HG03469 (cell line): ENCODE results near the gene TMPO.
"Not testable (repeated sequence)": the region's sequence is repeated elsewhere in the genome, so short reads cannot be mapped to it uniquely, and the experiment has no call there.

Experiments
- ATAC-seq: cut with Tn5 transposase; IDR thresholded peaks from one replicate; pipeline ENCODE4 v1.9.1; 2021; ENCODE audit warnings: mild to moderate bottlenecking, moderate library complexity, moderate number of reproducible peaks; ENCODE audit not compliant: unreplicated experiment

The TMPO gene

DNA sequence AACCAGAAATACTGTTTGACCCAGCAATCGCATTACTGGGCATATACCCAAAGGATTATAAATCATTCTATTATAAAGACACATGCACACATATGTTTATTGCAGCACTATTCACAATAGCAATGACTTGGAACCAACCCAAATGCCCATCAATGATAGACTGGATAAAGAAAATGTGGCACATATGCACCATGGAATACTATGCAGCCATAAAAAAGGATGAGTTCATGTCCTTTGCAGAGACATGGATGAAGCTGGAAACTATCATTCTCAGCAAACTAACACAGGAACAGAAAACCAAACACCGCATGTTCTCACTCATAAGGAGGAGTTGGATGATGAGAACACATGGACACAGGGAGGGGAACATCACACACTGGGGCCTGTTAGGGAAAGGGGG, 61.4 kb downstream of the TMPO start:
- not testable (repeated sequence) for ATAC-seq

DNA sequence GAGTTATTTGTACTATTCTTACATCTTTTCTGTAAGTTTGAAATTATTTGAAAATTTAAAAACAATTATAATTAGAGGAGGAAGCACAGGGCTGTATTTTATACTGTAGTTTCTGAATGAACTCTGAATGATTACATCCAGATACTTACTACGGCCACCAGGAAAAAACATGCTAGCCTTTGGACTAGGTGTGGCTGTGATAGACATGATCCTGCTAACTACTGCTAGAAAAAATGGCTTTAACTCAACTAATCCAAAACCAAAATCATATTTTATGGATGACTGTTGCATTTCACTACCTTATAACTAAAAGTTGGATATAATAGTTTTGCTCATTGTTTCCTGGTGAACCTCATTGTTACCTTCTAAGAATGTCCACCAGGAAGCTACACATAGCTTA, 63.0 kb downstream of the TMPO start:
- no peak for ATAC-seq

DNA sequence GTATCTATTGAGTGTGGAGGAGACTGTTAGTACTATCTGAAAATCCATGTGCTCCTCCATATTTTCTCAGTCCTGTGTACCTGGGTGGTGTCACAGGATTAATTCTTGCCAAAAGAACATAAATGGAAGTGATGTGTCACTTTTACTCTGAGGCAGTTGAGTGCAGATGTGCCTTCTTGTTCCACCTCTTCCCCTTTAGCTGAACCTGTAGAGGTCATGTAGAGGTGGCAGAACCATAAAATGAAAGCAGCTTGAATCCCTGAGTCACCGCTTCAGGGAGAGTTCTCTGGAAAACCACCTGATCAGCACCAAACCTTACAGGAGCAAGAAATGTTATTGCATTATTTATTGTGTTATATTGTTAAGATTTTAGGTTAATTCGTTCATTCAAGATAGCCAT, 63.4 kb downstream of the TMPO start:
- ATAC-seq, result no peak

DNA sequence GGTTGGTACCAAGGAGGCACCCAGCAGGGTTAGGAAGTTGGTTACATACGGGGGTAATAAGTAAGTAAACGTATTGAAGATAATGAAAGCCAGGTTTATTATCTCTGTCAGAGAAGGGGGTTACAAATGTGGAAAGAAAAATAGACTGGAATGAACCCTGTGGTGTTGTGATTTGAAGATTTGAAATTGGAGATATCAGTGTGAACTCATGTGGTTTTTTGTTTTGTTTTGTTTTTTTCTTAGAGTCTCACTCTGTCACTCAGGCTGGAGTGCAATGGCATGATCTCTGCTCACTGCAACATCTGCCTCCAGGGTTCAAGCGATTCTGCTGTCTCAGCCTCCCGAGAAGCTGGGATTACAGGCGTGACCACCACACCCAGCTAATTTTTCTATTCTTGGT, 64.0 kb downstream of the TMPO start:
- ATAC-seq, result no peak

DNA sequence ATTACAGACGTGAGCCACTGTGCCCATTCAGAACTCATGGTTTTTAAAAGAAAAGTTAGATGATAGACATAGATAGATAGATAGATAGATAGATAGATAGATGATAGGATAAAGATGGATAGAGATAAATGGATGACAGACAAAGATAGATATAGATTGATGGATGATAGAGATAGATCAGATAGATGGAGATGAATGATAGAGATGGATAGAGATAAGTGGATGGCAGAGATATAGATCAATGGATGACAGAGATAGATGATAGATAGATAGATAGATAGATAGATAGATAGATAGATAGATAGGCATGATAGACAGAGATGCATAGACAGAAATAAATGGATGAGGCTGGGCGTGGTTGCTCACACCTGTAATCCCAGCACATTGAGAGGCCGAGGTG, 64.4 kb downstream of the TMPO start:
- no peak for ATAC-seq

DNA sequence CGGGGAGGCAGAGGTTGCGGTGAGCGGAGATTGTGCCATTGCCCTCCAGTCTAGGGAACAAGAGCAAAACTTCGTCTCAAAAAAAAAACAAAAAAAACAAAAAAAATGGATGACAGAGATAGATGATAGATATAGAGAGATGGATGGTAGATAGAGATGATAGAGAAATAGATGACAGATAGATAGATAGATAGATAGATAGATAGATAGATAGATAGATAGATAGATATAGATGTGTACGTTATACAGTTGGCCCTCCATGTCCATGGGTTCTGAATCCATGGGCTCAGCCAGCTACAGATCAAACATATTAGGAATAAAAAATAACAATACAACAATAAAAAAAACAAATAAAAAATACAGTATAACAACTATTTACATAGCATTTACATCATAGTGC, 65.3 kb downstream of the TMPO start:
- ATAC-seq, result no peak

DNA sequence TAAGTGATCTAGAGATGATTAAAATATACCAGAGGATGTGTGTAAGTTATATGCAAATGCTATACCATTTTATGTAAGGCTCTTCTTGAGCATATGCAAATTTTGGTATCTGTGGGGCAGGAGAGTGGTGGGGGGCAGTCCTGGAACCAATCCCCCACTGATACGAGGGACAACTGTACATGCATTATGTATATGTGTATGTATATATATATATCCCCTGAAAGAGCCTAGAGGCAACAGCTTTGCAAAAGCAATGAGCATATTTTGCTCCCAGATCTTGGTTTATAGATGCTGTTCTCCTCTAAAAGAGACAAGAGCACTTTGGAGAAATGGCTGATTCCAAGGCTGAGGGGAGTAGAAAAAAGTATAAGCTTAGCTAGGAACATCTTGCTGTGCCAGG, 65.7 kb downstream of the TMPO start:
- no peak for ATAC-seq

DNA sequence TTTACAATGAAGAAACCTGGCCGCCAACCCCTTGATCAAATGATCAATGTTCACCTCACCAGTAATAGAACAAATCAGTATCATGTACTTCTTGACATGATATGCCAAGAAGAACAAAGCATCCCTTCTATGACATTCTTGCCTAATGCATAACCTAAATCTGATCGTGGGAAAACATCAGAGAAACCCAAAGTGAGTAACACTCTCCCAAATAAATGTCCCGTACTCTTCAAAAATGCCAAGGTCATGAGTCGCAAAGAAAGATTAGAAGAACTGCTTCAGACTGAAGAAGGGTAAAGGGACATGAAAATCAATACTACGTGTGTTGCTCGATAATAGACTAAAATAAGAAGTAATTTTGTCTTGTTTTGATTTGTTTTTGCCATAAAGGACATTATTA, 66.7 kb downstream of the TMPO start:
- ATAC-seq, result no peak

DNA sequence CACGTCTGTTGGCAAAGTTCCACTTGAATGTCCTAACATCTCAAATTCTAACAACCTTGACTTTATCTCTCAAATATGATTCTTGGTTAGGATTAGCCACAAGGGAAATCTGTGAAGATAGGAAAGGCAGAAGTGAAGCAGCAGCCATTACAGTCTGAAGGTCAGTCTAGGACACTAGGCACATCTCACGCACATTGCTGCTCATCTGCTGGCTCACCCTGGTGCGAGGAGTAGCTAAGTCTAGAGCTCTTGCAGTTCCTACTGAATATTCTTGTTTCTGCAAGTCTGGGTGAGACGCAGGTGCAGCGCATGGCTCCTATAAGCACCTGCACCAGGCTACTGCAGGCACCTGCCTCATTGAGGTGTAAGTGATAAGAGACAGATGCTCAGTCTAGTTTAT, 71.7 kb downstream of the TMPO start:
- no peak for ATAC-seq

DNA sequence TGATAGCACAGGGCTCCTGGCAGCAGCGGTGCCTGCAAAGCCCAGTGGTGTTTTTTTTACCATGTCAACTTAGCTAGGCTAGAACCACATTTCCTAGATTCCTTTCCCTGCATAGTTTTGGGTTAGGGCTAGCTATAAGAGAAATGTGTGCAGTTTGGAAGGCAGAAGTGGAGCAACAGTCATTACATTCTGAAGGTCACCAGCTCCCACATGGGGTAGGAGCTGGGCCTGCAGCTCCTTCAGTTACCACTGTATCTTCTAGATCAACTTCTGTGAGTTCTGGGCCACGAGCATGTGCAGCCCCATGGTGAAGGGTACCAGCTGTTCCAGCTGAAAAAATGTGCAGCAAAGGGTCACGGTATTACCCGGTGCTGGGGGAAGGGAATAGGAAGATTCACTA, 75.8 kb downstream of the TMPO start:
- no peak for ATAC-seq

DNA sequence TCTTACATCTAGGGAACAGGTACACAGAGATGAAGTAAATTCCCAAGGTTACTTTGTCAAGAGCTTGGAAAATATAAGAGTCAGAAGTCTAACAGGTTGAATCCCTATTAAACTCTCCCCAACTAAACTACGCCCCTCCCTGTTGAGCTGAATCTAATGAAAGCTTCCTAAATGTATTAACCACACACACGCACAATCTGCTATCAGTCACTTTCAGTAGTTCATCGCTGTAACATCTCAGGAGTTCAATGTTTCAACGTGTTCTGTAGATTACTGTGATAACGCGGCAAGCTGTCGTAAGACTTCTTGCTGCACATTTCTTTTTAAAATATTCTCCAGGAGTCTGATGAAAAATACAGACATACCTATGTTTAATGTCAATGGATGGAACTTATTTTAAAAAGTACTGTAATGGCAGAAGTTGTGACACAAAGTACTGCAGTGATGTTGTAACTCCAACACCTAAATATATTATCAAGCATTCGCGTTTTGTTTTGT, 77.5 kb downstream of the TMPO start:
- no peak for ATAC-seq

DNA sequence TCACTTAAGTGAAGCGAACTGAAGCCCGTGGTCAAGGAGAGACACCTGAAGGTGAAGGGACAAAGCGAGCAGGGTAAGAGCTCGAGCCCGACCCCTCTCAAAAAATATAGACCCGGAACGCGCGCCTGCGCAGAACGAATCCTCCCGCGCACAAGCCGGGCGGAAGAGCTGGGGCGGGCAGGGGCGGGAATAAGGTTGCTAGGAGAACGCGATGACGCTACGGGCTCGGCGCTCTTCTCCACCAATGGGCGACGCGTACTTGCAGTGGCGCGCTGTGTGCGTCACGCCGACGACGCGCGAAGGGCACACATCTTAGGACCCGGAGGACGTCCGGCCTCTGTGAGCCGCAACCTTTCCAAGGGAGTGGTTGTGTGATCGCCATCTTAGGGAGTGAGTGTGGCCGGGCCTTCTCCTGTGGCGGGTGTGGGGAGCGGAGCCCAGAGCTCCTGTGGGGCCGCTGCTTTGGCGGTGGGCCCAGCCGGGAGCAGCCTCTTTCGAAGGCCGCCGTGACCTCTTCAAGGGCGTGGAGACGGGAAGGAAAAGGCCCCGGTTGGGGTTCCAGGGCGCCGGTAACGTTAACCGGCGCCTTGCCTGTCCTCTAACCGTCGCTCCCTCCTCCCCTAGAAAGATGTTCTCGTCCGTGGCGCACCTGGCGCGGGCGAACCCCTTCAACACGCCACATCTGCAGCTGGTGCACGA, 78.1 kb downstream of the TMPO start, which contains the start of gene SLC25A3:
Gene SLC25A3, plus strand, starts transcription at position 336 of the 699 bp plus-strand sequence. Its CDS starts 293 bp downstream, at position 629.
- peak; percentile 99 for ATAC-seq

DNA sequence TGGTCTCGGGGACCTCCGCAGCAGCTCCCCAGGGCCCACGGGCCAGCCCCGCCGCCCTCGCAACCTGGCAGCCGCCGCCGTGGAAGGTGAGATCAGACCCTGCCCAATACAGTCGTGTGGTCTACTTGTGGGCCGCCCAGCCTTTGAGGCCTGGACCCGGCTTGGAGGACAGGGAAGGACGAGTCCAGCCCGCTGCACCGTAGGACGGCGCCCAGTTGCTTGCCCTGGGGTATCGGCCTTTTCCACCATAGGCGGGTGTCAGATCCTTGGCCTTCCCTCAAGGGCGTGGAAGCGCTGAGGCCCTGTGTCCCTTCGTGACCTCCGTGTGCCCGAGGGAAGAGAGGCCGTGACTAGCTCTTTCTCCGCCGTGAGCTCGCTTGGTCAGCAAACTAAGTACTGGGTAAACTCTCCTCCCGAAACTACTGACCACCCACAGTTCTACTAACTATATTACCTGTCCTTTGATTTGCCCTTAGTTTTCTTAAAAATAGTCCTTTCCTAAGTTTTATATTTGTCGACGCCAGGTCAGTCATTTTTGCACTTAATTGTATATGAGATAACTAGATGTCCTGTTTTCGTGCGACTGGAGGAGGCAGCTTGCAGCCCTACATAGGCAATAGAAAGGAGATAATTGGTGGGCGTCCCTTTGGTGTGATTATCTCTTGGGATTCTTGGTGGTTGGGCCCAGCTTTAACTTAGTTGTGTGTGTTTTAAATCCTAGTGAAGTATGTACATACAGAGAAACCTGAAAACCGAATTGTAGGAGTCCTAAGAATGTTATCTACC, 78.9 kb downstream of the TMPO start:
- ATAC-seq, result no peak

DNA sequence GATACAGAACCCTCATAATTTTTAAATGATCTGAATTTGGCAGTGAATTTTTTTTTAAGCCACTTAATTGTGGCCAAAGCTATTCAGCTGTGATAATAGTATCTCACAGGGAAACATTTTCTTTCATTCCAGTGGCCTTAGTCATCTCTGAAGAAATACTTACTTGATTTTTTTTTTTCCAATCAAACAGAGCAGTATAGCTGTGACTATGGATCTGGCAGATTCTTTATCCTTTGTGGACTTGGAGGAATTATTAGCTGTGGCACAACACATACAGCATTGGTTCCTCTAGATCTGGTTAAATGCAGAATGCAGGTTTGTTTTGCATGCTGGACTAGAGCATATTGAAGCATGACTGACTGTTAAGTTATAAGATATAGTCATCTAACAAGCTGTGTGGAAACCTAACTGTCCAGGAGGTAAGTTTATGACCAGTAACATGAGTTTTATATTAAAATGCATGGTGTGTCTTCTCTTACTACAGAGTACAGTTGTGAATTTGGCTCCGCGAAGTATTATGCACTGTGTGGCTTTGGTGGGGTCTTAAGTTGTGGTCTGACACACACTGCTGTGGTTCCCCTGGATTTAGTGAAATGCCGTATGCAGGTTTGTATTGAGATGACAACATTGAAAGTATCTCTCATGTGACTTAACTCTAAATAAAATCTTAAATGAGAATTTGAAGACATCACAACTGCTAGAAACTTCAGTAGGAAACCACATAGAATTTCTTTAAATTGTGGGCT, 80.0 kb downstream of the TMPO start:
- no peak for ATAC-seq

DNA sequence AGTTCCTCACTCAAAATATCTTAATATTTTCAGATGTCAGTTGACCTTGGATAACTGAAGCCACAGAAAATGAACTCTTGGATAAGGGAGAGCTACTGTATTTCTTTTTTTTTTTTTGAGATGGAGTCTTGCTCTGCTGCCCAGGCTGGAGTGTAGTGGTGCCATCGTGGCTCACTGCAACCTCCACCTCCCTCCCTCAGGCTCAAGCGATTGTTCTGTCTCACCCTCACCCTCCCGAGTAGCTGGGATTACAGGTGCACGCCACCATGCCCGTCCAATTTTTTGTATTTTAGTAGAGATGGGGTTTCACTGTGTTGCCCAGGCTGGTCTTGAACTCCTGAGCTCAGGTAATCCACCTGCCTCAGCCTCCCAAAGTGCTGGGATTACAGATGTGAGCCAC, 81.9 kb downstream of the TMPO start:
- not testable (repeated sequence) for ATAC-seq
